DMS153 (cell line): ENCODE results near the gene ARHGAP12.

ENCODE experiments used
- DNase-seq: peaks from one replicate; lab custom pipeline; 2025; lab: John Stamatoyannopoulos, UW

ARHGAP12 gene

DNA sequence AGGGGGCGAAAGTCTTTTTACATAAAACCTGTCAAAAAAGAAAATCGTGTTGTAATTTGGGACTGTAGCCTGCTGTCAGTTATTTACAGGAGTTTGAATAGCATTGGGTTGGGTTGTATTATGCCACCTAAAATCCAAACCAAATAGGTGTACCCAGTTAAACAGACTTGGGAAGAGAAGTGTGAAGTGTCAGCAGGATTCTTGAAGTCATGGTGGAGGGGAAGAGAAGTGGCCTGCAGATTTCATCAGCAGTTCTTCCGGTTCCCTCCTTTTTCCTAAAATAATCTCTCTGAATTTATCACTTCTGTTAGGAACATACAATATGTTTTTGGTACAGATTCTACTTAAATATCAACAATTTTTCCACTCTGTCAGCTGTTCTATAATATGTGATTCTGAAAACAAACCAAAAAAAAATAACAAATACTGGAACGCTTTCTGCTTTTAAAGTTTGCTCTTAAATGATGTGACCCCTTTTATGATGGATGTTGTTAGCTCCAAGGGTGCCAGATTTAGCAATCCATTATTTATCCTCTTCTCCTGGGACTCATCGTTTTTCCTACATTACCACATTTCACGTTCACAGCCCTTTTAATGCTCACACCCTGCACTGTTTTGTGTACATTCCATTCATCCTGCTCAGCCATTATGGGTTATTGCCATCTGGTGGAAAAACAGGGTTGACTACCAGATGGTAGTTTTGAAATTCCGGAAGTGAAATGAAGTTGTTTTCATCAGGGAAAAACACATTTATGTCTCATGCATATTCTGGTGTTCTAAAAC, 18.7 kb upstream of the ARHGAP12 start:
- DNase-seq, result peak; percentile 21

DNA sequence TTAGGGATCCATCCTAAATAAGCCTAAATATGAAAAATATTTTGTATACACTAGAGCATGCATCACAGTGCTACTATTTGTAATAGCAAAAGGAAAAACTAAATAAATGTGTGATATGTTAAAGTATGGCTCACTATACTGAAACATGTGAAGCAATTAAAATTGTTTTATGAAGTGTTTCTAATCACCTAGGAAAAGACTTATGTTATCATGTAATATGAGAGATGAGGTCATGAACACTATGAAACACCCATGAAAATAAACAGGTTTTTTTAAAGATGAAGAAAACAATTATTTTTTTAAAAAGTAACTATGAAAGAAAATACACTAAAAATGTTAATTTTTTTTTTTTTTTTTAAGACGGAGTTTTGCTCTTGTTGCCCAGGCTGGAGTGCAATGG, 16.8 kb upstream of the ARHGAP12 start:
- DNase-seq, result no peak

- DNase-seq, result no peak
These were observed 15.4 kb upstream of the ARHGAP12 start for GRCh38 chr10:31944071-31944433.

GRCh38 chr10:31942892-31943291, 14.3 kb upstream of the ARHGAP12 start:
- no peak for DNase-seq

DNA sequence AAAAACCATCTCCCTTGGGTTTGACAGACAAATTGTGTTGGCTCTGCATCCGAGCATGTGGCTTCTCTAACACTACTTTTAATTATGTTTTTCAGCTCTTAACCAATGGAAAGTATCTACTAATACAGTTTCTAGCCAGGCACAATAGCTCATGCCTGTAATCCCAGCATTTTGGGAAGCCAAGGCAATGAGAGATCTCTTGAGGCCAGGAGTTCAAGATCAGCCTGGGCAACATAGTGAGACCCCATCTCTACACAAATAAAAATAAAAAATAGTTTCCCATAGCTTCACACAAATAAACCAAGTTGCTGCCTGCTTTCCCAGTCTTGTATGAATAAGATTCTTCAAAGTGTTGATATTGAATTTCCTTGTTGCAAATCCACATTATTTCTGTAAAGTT, 13.8 kb upstream of the ARHGAP12 start:
- no peak for DNase-seq

- DNase-seq, result no peak
These were observed 12.4 kb upstream of the ARHGAP12 start for GRCh38 chr10:31940839-31941653.

GRCh38 chr10:31939797-31940708, 11.4 kb upstream of the ARHGAP12 start:
- no peak for DNase-seq

GRCh38 chr10:31937371-31937770, 8.7 kb upstream of the ARHGAP12 start:
- DNase-seq, result no peak

- DNase-seq, result no peak
These were observed 8.3 kb upstream of the ARHGAP12 start for GRCh38 chr10:31936933-31937332.

DNA sequence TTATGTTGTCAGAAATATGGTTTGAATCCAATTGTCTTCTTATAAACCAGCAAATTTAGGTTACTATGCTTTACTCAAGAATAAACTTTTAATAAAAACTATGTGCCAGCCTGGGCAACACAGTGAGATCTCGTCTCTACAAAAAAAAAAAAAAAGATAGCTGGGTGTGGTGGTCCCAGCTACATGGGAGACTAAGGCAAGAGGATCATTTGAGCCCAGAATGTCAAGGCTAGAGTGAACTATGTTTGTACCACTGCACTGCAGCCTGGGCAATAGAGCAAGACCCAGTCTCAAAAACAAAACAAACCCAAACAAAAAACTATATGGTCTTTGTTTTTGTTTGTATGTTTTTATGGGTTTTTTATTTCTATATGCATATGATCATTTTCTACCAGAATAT, 7.5 kb upstream of the ARHGAP12 start:
- no peak for DNase-seq

DNA sequence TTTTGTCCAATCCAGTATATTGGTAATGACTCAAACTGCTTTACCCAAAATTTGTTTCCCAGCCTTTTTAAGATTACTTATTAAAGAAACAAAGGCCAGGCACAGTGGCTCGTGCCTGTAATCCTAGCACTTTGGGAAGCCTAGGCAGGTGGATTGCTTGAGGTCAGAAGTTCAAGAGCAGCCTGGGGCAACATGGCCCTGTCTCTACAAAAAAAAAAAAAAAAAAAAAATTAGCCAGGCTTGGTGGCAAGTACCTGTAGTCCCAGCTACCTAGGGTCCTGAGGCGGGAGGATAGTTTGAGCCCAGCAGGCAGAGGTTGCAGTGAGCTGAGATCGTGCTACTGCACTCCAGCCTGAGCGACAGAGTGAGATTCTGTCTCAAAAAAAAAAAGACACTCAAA, 7.0 kb upstream of the ARHGAP12 start:
- no peak for DNase-seq

GRCh38 chr10:31932838-31933237, 4.2 kb upstream of the ARHGAP12 start:
- no peak for DNase-seq

GRCh38 chr10:31930856-31931255, 2.2 kb upstream of the ARHGAP12 start:
- DNase-seq, result no peak

- no peak for DNase-seq
These were observed 1.6 kb upstream of the ARHGAP12 start for GRCh38 chr10:31930023-31930751.

DNA sequence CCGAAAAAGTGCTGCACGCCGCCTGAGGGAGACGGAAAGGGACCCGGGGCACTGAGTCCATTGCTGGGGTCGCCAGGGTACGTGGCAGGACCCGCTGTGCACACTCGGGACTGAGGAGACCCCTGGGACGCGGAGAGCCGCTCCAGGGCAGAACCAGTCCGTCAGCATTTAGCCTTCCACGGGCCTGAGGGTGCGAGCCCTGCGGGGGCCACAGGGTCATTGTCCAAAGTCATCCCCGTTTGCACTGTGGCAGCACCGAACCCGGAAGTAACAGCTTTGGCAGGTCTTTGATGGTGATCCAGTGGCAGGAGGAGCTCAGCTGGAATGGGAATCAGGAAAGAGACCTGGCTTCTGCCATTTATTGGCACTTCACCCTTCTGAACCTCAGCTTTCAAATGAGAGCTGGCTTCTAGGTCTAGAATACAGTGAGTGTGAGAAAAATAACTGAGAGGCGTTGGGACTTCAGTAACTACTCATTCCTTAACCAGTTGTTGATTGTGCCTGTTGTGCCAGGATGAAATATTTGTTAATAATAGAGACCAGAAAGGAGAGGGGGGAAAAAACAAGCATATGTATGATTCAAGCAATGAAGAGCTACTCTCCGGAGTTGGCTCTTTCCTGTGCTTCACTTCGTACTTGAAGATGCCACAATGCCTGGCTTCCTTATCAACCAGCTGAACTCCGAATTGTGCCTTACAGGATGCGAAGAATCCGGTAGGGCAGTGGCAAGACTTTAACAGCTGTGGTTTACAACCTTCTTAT, 811 bp upstream of the ARHGAP12 start:
- DNase-seq, result no peak

DNA sequence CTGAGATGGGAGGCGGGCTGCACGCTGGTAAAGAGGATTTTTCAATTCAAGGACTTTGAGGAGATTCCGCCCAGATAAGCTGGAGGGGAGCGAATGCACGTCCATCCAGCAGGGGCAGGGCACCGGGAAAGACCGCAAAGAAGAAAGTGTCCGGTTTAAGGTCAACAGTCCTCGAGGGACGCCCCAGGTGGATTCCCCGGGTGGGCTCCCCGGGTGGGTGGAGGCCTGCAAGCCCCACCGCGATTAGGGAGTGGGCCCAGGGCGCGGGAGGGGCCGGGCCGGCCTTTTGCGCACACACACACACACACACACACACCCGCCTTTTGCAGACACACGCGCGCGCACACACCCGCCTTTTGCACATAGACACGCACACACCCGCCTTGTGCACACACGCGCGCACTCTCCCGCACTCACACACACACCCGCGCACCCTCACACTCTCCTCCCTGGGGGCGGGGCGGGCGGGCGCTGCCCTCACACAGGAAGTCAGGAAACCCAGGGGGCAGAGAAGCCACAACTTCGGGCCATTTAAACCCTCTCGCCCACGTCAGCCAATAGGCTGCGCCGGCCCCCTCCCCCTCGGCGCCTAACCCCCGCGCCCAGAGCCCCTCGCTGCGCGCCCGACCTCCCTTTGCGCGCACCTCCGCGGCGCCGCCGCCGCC, 615 bp downstream of the ARHGAP12 start:
- DNase-seq, result no peak

- no peak for DNase-seq
These were observed 1.1 kb downstream of the ARHGAP12 start for GRCh38 chr10:31927565-31927883.

DNA sequence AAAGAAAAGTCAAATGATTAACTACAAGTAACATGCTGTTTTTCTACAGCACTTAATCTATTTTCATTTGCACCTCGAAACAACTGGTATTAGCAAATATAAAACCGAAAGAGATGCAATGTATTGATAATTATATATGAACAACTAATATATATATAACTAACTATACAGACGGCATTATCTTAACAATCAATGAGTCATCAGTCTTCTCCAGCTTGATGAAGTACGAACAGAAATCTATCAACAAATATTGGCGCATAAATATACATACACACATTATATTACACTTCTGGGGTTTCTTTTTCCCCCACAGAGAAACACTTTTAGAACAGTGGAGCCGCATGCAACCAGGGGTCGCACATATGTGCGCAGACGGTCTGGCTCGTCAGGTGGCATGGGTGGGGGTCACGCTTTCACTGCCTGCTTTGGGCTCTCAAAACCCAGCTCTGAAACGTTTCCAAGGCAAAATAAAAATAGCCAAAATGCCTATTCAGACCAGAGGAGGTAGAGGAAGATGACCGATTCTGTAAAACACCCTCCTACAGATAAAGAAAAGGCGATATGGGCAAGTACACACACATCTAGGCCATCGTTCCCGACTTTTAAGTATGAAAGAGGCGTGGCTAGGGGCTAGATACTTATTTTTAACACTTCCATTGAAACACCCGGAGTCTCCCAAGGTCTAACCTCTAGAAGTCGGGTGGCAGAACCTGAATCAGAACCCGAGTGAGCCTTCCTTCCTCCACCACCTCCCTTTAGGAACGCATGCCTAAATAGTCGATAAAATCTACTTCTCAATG, 1.7 kb downstream of the ARHGAP12 start:
- DNase-seq, result no peak

DNA sequence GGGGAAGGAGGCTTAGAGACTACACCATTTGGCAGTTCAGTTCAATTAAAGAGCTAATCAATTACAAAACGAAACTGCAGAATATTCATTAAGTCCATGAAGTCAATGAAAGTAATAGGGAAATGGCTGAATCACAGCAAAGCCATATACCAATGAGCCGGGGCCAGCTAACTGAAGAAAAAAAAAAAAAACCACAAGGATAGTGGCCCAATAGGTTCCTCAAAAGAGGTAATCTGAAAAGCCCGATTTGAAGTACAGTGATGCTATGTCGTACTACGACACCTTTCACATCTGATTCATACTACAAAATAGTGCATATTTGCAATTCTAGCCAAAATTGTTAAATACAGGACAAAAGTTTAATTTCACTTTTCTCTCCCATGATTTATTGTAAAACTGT, 2.5 kb downstream of the ARHGAP12 start:
- DNase-seq, result no peak

DNA sequence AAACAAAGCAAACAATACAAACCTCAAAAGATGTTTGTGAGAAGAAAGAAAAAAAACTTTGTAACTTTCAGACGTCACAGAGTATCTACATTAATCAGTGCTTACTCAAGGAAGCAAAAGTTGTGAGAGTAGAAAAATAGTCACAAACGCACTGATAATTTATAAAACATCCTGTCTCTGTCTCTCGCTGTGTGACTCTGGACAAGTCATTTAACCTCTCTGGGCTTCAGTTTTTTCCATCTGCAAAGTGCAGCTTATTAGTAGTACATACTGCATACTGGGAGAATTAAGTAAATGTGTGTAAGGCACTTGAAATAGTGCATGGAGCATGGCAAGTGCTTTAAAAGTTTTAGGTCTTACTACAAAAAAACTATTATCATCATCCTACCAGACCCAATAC, 3.8 kb downstream of the ARHGAP12 start:
- DNase-seq, result no peak
